ENCODE results near the gene CPEB1.
"Not testable (repeated sequence)": the region's sequence is repeated elsewhere in the genome, so short reads cannot be mapped to it uniquely, and the experiment has no call there.

The CPEB1 gene

DNA sequence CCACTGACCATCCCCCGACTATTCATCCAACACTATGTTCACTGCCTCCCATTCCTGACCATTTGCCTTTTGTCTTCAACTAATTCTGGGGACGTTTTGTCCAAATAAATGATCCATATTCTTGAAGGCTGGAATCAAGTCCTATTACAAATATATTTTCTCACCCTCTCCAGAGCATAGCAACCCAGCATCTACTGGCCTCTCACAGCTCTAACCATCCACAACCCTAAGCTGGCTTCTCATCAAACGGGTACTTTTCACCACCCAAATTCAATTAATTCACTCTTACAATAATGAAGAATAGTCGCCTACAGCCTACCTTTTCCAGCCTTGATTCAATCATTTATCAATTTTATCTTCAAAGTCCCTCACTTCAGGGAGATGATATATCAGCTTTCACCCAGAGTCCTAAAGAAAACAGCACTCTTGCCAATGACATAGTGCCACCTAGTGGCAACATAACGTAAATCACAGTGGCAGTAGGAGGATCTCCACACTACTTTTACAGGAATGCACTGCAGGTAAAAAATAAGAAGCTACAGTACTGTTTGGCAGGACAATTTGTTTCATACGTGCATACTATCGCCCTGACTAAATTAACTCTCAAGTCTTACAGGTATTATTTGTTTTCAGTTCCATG, 144.3 kb downstream of the CPEB1 start:
- not testable (repeated sequence) for DNase-seq

DNA sequence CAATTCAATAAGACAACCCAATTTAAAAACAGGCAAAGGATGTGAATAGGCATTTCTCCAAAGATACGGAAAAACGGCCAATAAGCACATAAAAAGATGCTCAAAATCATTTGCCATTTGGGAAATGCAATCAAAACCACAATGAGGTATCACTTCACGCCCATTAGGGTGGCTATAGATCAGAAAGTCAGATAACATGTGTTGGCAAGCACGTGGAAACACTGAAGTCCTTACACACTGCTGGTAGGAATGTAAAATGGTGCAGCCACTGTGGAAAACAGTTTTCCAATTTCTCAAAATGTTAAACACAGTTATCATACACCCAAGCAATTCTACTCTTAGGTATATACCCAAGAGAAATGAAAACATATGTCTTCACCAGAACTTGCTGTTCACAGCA, 146.4 kb downstream of the CPEB1 start:
- DNase-seq = not testable (repeated sequence)

DNA sequence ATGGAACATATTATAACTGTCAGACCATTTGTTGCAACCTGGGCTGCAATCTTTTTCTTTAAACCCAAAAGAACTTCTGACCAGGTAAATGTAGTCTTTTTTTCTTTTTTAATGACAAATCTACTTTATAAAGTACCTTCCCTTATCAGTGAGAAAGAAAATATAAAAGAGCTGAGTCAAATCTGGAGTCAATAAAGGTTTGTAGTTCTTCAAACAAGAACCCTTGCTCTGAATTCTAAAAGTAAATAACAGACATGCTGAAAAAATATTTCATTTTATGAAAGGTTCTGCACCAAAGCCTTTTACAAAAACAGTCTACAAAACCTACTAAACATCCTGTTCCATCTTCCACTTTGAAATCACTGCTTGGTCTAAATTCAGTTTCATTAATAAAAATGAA, 149.2 kb downstream of the CPEB1 start:
- DNase-seq = not testable (repeated sequence)
